NCI-H1105 treated with DMSO at 0.1 percent for 48 hours (cell line): ENCODE data around the gene DACH2.
"Not testable (repeated sequence)": the region's sequence is repeated elsewhere in the genome, so short reads cannot be mapped to it uniquely, and the experiment has no call there.

ENCODE experiments used
- DNase-seq: peaks from one replicate; lab custom pipeline; 2025; lab: John Stamatoyannopoulos, UW

DACH2 gene

DNA sequence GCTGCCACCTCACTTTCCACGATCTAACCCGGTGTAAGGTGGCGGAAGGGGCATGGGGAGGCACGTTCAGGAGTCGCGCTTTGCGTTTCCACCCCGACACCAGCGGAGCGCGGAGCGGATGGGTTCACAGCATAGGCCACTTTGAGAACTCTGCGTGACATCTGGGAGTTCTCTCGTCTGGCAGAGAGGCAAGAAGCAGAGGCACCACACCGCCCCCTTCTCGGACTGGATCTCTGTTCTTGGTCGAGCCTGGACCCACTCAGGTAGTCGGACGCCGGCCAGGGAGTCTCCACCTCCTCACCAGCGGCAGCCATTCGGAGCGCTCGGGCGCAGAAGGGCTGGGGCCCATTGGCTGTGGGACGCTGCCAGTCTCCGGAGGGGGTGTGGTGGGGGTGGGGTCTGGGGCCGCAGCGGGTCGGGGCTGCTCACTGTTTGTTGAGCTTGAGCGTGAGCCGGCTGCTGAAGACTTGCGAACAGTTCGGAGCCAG is at the start of gene DACH2:
Gene DACH2, plus strand, starts transcription at position 428 of the 488 bp plus-strand sequence.
- DNase-seq, result no peak

DNA sequence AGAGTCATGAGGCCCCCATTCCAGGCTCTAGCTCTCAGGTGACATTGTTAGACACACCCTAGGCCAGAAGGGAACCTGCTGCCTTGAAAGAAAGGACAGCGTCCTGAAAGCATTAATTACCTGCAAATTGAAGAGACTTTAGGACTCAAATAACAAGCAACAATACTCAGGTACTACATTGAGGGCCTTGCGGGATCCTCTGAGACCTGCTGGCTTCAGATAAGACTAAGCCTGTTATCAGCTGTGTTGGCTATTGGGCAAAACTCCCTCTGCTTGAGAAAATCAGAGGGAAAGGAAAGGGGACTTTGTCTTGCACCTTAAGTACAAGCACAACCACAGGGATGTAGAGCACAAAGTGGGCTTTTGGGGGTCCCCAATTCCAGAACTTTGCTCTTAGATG is 45.9 kb upstream of the DACH2 start:
- no peak for DNase-seq

DNA sequence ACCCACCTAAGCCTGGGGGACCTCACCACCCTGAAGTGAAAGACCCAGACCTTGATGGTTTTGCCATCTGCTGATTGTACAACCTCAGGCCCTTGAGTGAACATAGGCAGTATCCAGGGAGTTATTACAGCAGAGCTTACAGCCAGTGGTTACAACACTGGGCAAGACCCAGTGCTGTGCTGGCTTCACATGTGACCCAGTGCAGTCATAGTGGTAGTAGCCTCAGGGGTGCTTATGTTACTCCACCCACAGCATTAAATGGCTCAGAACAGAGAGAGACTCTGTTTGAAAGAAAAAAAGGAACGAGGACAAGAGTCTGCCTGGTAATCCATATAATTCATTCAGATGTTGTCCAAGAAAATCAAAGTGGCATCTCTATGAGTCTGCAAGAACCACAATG is 45.2 kb upstream of the DACH2 start:
- no peak for DNase-seq

DNA sequence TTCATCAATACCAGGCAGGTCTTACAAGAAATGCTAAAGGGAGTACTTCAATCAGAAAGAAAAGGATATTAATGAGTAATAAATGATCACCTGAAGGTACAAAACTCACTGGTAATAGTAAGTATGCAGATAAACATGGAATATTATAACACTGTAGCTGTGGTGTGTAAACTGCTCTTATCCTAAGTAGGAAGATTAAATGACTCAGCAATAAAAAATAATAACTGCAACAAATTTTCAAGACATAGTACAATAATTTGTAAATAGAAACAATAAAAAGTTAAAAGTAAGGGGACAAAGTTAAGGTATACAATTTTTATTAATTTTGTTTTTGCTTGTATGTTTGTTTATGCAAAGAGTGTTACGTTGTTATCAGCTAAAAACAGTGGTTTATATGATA is 43.7 kb upstream of the DACH2 start:
- no peak for DNase-seq

DNA sequence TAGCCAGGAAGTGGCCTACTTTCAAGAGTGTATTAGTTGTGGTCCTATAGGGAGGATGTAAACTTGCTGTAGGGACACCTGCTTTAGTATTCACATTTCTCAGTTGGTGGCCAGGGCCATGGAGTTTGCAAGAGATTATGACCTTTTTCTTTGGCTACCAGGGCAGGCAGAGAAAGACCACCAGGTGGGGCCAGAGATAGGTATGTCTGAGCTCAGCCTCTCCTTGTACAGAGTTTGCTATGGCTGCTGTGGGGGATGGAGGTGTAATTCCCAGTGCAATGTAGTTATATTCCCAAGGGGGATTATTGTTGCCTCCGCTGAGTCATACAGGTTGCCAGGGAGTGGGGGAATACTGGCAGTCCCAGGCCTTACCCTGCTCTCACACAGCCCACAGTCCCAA is 26.3 kb upstream of the DACH2 start:
- DNase-seq, result no peak

DNA sequence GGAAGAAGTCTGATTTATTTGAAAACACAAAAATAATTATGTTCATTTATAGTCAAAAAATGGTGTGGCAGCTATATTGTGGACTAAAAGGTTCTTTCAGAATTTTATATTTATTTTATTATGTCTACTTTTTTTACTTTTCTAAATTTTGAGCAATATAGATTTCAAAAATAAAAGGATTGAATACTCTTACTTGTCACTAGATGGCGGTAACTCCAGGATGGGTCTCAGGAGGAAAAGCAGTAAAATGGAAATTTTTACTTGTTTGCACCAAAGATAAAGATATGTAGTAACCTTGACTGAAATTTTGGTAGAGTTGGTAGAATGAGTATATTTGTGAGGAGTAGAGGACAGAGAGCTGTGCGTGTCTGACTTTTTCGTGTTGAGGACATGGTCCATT is 14.5 kb upstream of the DACH2 start:
- DNase-seq, result peak; percentile 21

DNA sequence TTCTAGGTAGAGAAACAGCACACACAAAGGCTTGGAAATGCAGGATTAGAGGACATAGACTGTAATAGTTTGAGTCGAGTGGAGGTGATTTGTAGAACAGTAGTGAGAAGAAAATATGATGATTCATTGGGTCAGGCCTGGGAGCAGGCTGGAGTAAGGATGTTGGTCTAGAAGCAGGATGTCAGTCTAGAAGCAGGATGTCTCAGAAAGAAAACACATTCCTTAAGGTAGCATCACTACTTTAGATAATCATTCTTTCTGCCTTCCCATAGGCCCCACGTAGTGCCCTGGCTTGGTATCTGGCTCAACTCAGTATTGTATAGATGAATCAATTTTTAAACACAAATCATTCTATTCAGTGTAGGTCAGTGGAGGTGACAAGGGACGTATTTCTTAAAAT is 11.2 kb upstream of the DACH2 start:
- DNase-seq, result no peak

DNA sequence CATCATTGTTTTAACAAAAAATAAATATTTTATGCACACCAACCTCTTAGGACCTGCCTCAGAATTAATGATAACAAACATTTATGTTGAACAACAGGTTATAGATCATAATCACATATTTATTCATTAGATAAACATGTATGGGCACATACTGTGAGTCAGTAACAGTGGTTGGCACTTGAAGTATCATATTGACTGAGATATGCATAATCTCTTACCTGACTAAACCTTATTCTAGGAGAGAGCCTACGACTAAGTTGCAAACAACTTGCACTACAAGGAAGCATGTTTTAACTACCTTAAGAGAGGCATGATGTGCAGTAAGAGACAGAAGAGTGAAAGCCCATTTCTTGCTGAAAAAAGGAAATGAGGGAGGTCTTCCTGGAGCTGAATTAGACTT is 6.5 kb upstream of the DACH2 start:
- no peak for DNase-seq

DNA sequence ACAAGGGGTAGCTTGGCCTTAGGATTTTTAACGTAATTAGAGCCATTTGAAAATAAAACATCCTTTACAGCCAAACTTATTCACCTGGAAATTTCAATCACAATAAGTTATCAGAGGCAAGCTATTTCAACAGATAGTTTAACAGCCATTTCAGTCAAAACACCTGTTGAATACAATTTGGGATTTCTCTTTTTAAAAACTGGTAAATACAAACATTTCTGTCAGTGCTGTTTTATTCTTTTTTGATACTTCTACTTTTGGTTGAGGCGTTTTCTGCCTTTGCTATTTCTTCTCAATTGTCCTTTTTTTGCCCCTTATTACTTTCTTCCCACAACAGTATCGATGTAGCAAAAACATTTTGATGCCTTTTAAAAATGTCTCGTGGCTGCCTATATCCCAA is 2.1 kb upstream of the DACH2 start:
- no peak for DNase-seq

DNA sequence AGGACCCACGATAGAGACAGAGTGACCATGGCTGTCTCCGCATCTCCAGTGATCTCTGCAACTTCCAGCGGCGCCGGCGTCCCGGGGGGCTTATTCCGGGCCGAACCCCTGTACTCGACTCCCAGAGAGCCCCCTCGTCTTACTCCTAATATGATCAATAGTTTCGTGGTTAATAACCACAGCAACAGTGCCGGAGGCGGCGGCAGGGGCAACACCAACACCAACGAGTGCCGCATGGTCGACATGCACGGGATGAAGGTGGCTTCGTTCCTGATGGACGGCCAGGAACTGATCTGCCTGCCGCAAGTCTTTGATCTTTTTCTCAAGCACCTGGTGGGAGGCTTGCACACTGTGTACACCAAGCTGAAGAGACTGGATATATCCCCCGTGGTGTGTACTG is 343 bp downstream of the DACH2 start:
- peak; percentile 10 for DNase-seq

DNA sequence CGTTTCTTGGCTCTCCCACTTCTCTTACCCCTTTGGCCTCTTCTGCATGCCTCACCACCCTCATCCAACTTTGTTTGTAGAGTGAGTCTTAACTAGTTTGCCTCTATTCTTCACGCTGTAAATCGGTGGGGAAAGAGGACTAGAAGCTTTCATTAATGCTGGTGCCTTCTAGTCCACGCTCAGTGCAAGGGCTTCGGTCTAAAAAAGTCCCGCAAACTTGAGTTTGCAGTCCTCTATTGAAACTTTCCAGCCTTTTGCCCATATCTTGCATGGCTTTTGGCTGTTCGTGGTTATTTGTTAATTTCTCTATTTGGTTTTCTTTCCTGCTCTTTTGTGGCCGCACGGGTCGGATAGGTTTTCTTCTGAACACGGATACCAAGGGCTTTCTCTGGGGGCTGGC is 868 bp downstream of the DACH2 start:
- DNase-seq, result no peak

DNA sequence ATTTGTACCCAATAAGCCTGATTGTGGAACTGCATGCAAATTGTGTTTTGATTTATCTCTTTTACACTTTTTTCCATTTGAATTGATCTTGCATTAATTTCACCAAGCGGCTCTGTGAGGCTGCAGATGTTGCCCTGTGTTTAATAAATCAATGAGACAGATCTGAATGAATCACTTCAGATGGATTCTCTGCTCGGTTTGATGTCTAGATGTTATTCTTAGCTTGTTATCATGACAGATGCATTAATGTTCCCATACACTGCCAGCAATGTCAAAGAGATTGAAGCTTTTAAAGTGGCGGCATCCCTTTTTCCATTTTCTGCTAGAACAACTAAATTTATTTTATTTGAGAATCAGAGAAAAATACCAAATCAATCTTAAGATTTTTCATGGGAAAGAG is 6.3 kb downstream of the DACH2 start:
- DNase-seq, result no peak

DNA sequence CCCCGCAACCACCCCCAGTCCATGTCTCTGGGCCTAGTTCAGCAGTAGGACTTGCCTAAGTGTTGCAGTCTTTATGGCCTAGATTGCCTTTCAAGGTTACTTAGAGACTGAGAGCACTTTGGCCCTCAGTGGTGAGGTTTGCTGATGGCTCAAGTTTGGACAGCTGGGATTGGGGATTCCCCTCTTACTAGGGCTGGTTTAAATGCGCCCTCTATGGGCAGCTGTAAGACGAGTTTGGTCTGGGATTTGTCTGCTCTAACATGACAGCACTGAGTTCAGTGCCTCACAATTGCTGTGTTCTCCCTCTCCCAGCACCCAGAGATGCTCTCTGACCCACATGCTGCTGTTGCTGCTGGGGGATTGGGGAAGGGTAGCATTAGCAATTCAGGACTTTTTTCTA is 23.1 kb downstream of the DACH2 start:
- DNase-seq, result no peak

DNA sequence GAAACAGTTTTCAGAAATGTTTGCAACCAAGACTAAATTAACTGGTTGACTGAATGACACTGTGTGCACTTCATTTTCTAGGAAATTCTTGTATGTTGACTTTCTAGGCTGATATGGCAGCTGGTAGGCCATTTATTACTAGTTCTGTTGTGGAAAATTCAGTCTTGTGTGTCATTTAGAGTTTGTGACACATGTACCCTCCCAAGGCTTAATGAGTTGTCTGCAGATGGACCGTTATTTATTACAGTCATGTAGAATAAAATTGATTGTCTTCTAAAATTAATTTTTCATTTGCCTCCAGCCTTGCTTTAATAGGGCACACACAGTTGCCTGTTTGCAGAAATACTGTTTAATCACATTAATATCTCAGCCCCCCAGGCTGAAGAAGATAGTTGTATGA is 30.7 kb downstream of the DACH2 start:
- DNase-seq, result no peak

DNA sequence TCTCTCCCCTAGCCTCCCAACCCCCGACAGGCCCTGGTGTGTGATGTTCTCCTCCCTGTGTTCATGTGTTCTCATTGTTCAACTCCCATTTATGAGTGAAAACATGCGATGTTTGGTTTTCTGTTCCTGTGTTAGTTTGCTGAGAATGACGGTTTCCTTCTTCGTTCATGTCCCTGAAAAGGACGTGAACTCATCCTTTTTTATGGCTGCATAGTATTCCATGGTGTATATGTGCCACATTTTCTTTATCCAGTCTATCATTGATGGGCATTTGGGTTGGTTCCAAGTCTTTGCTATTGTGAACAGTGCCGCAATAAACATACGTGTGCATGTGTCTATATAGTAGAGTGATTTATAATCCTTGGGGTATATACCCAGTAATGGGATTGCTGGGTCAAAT is 33.1 kb downstream of the DACH2 start:
- not testable (repeated sequence) for DNase-seq

DNA sequence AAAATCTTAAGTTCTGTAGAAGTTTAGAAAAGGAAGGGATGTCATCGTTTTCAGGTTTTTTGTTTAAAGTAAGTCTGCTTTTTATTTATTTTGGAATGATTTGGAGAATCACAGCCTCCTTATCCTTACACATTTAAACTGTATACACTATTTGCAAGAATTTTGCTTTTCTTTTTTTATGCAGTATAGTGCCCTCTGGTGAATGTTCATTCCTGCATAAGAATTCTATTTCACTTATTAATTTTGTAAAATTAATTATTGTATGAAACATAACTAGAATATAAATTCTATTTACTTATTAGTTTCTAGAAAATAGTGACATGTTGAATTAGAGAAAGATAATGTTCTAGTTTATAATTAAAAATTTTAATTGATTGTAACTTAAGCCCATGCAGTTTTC is 44.6 kb downstream of the DACH2 start:
- DNase-seq, result no peak

DNA sequence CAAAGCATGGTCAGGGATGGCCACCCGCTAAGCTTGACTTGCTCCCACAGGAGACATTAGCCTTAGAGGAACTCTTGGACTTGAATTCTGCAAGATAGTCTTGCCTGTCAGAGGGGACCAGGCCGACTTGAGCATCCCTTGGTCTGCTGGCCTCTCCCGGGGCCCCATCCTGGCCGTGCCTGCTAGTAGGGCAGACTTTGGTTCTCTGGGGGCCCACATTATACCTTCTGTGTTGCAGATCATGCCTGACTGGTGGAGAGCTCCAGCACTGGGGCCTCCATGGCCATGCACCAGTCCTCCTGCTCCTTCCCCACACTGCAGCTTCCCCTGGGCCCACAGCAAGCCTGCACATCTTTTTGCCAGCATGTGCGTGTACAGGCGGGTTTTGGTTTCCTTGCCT is 46.5 kb downstream of the DACH2 start:
- no peak for DNase-seq

DNA sequence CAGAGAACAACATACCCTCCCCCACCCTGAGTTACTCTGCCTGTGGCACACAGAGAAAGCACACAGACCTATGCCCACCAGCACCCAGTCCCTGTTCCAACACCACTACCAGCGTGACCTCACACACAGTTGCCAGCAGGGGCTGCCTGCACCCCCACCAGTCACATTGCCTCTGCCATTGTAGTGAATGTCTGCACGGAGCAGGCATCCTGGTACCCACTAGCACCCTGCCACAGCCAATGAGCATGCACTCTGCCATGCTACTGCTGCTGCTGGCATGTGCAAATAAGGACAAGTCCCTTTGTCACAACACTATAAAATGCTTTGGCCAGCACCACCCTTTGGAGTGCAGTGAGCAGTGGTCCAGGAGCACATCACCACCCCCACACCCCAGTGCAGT is 47.1 kb downstream of the DACH2 start:
- DNase-seq, result no peak

DNA sequence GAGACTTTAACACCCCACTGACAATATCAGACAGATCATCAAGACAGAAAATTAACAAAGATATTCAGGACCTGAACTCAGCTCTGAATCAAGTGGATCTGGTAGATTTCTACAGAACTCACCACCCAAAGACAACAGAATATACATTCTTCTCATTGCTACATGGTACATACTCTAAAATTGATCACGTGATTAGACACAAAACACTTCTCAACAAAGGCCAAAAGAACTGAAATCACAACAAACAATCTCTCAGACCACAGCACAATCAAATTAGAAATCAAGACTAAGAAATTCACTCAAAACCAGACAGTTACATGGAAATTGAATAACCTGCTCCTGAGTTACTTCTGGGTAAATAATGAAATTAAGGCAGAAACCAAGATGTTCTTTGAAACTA is 49.6 kb downstream of the DACH2 start:
- DNase-seq, result no peak

DNA sequence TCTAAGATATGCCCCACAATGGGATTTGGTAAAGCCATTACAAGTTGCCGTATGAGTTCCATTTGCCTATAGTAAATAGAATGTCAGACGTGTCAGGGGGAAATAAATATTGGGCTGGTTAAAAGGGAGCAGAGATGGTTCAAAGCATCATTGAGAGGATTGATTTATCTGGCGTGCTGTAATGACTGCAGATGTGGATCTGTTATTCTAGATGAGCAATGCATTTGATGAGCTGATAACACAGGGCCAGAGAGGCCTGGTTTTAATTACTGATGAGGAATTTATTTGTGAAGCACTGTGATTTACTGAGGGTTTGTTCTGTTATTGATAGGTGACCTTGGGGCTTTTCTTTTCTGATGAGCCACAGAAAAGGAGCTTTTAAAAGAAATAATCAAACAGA is 62.5 kb downstream of the DACH2 start:
- DNase-seq, result no peak

DNA sequence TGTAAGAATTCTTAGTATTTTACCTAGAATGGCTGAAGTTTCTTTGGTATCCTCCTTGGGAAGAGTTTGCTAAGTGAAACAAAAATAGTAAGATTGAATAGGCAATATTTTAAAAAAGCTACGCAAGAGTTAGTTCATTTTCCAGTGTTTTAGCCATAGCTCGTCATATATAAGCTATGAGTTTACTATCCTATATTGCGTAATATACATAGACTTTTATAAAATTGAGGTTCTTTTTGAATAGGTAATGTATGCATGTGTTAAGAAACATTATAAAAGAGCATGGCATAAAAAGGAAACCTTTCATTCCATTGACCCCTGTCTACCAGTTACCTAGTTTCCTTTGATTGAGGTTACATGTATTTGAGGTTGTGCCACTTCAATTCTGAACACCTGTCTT is 67.0 kb downstream of the DACH2 start:
- peak; percentile 18 for DNase-seq

DNA sequence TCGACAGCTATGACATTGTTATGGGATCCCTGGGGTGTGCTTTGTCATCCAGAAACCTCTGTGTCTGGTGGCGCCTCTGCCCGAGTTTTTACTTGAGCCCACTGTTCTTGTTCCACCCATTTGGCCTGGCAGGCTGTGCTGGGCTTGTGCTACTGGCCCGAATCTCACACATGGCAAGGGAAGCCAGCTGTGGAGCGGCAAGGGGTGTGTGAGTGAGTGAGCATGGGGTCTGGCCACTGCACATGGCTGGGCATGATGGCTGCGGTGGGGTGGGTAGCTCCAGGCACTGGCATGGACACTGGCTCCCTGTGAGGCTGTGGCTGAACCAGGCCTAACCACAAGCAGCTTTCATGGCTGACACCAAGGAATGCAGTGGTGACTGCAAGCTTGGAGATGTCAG is 89.2 kb downstream of the DACH2 start:
- no peak for DNase-seq

DNA sequence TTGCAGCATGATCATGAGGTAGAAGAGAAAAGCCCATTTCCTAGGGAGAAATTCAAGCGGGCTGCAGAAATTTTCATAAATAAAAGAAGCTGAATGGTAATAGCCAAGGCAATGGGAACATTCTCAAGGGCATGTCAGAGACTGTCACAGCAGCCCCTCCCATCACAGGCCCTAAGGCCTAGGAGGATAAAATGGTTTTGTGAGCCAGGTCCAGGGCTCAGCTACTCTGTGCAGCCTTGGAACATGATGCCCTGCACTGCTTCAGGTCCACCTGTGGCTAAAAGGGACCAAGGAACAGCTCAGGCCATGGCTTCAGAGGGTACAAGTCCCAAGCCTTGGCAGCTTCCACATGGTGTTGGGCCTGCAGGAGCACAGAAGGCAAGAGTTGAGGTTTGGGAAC is 93.3 kb downstream of the DACH2 start:
- no peak for DNase-seq

DNA sequence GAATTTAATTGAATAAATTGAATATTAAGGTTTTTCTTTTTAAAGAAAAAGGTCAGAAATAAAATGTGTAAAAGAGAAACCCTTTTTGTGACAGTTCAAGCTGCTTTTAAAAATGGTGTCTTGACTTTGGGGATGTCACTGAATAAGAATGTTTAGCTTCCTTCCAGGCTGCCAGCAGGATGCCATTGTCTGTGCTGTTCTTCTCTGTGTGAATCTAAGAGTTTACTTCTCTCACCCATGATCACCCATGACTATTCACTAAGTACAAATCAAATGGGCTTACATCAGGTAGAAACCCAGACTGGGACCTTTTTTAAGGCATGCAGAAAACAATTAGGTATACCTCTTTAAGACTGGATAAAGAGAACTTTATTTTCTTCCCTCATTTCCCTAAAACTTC is 115.3 kb downstream of the DACH2 start:
- DNase-seq, result no peak

DNA sequence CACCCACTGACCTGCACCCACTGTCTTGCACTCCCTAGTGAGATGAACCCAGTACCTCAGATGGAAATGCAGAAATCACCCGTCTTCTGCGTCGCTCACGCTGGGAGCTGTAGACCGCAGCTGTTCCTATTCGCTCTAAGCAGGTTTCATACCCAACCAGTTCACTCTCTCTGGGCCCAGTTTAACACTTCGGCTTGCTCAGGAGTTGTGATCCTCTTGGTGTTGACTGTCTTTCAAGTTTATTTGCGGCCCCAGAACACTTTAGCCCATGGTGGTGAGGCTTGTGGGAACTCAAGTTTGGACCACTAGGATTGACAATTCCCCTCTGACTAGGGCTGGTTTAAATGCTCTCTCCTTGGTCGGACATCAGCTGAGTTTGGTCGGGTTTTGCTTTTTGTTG is 147.0 kb downstream of the DACH2 start:
- no peak for DNase-seq
